K562 (cell line): ENCODE measurements around the gene AHCYL2. TPM values are rescaled to one million over a fixed set of nuclear protein-coding genes. Genes with fewer than 3 reads are reported as not detected.

Experiments
- AFF1 ChIP-seq, 2 experiments: fragments of 450-650 bp; IDR thresholded peaks; 2 replicates each; pipeline ENCODE4 v1.6.1; 2018; ENCODE audit warnings: mild to moderate bottlenecking in 2 of 2, low read depth in 1 of 2; ENCODE audit not compliant: partially characterized antibody in 2 of 2
- BACH1 ChIP-seq: fragments of 200-800 bp; sonication (Bioruptor generic); IDR thresholded peaks from 2 replicates; pipeline ENCODE4 v1.6.1; 2016; ENCODE audit warnings: missing genetic modification characterization, missing compliant biosample characterization
- BRD4 ChIP-seq: fragments of 200-600 bp; sonication (generic); IDR thresholded peaks from 2 replicates; pipeline ENCODE4 v1.6.1; 2017; ENCODE audit warnings: inconsistent platforms
- CC2D1A ChIP-seq: fragments of 450-650 bp; IDR thresholded peaks from 2 replicates; pipeline ENCODE4 v1.6.1; 2017; ENCODE audit warnings: mild to moderate bottlenecking
- COPS2 ChIP-seq: fragments of 450-650 bp; conservative IDR thresholded peaks from 2 replicates; pipeline ENCODE4 v1.6.1; 2016; ENCODE audit warnings: mild to moderate bottlenecking, moderate library complexity
- CREB3L1 ChIP-seq: fragments of 450-650 bp; IDR thresholded peaks from 2 replicates; pipeline ENCODE4 v1.6.1; 2014; ENCODE audit warnings: low read depth, mild to moderate bottlenecking, moderate library complexity, borderline replicate concordance
- DACH1 ChIP-seq: fragments of 450-650 bp; IDR thresholded peaks from 2 replicates; pipeline ENCODE4 v1.6.1; 2018; ENCODE audit not compliant: partially characterized antibody
- ETS1 ChIP-seq: conservative IDR thresholded peaks from 2 replicates; pipeline ENCODE4 v1.6.1; 2011; ENCODE audit warnings: low read depth, mild to moderate bottlenecking, low read length; ENCODE audit not compliant: control insufficient read depth
- FOXP1 ChIP-seq: sonication (generic); formaldehyde crosslinking; IDR thresholded peaks from 2 replicates; pipeline ENCODE4 v1.8.0; 2022; ENCODE audit warnings: mild to moderate bottlenecking, missing genetic modification reagents
- HOMEZ ChIP-seq: fragments of 250-450 bp; sonication (Bioruptor Pico); IDR thresholded peaks from 2 replicates; pipeline ENCODE4 v1.4.0; 2020; ENCODE audit warnings: mild to moderate bottlenecking, moderate library complexity
- MAFG ChIP-seq: fragments of 450-650 bp; conservative IDR thresholded peaks from 2 replicates; pipeline ENCODE4 v1.6.1; 2016; ENCODE audit warnings: missing genetic modification characterization, missing compliant biosample characterization
- MEF2A ChIP-seq: IDR thresholded peaks from 2 replicates; pipeline ENCODE4 v1.6.1; 2011; ENCODE audit warnings: low read depth, mild to moderate bottlenecking, low read length, moderate library complexity; ENCODE audit not compliant: control insufficient read depth
- NFIC ChIP-seq: fragments of 450-650 bp; IDR thresholded peaks from 2 replicates; pipeline ENCODE4 v1.6.1; 2017; ENCODE audit warnings: mild to moderate bottlenecking, inconsistent platforms
- PTTG1 ChIP-seq: fragments of 450-650 bp; IDR thresholded peaks from 2 replicates; pipeline ENCODE4 v1.6.1; 2016; ENCODE audit warnings: low read depth, mild to moderate bottlenecking, missing genetic modification characterization, missing compliant biosample characterization
- RB1 ChIP-seq: fragments of 450-650 bp; IDR thresholded peaks from 2 replicates; pipeline ENCODE4 v1.6.1; 2017; ENCODE audit warnings: low read depth, mild to moderate bottlenecking
- RBM34 ChIP-seq: fragments of 200-400 bp; formaldehyde crosslinking; IDR thresholded peaks from 2 replicates; pipeline ENCODE4 v1.6.1; 2018; ENCODE audit warnings: low read length, borderline replicate concordance; ENCODE audit not compliant: insufficient read depth
- SMAD4 ChIP-seq: fragments of 250-450 bp; sonication (Bioruptor Pico); conservative IDR thresholded peaks from 2 replicates; pipeline ENCODE4 v1.8.0; 2021; ENCODE audit warnings: inconsistent platforms, mild to moderate bottlenecking, moderate library complexity
- SRSF1 ChIP-seq: fragments of 200-400 bp; formaldehyde crosslinking; IDR thresholded peaks from 2 replicates; pipeline ENCODE4 v1.6.1; 2017; ENCODE audit warnings: mild to moderate bottlenecking, low read depth, low read length, moderate library complexity
- TFAM ChIP-seq: fragments of 250-450 bp; sonication (Bioruptor Pico); conservative IDR thresholded peaks from 2 replicates; pipeline ENCODE4 v1.5.0; 2021; ENCODE audit warnings: mild to moderate bottlenecking, moderate library complexity
- ZKSCAN3 ChIP-seq: fragments of 250-450 bp; sonication (Bioruptor Pico); IDR thresholded peaks from 2 replicates; pipeline ENCODE4 v1.4.0; 2020
- polyA plus RNA-seq, 8 experiments: library from polyadenylated mRNA; depleted of rRNA in 4 of 8; stranded (reverse) in 5 of 8; unstranded in 3 of 8; fragments of >200 nt; fragmentation: Nextera tagmentation in 2 of 8; fragmentation: Illumina TruSeq in 1 of 8; extraction: Ambion mirVana in 2 of 8; extraction: Trizol in 1 of 8; gene quantifications; 2 replicates each; pipeline versions ENCODE4 v1.2.1 to v1.2.3, GENCODE V29; 2011 to 2014; ENCODE audit warnings: inconsistent platforms in 1 of 8, missing spikeins in 1 of 8
- total RNA-seq, 7 experiments: library from RNA; depleted of rRNA in 6 of 7; stranded (reverse); fragments of >200 nt in 6 of 7; fragmentation: Illumina TruSeq in 2 of 7; extraction: Trizol in 2 of 7; gene quantifications; 2 replicates each; pipeline versions ENCODE4 v1.2.1 to v1.2.3, GENCODE V29; 2011 to 2021; ENCODE audit warnings: low replicate concordance in 1 of 7

AHCYL2 gene
- total and polyA plus RNA-seq, 9 of the 15 experiments (the other 6 are each of a cell fraction or from before 2014, with no cell fraction given), result 0.93 to 10.5 (median 5.2) TPM

- TF ChIP-seq RBM34 (no peak), RB1 (no peak), CC2D1A (peak; percentile 85; the same call in 1 of the 2 replicates), MAFG (tag) (peak; percentile 57; the same call in 1 of the 2 replicates), CREB3L1 (peak; percentile 87; the same call in 1 of the 2 replicates), PTTG1 (no peak), ZKSCAN3 (CRISPR knock-in tag) (no peak), MEF2A (no peak), HOMEZ (no peak), FOXP1 (no peak), SRSF1 (no peak), NFIC (peak; percentile 71), AFF1 (IDR thresholded peaks at IDR 0.05; ENCODE audit: low read depth in 1 of 2, partially characterized antibody in 2 of 2) (peak in 1 of 2 experiments; percentile 92), TFAM (CRISPR knock-in tag) (no peak), COPS2 (no peak), BACH1 (peak; percentile 78), ETS1 (no peak), BRD4 (no peak; the same call in 1 of the 2 replicates), DACH1 (peak; percentile 91), SMAD4 (CRISPR knock-in tag) (peak; percentile 87)
Measured at GRCh38 chr7:129438839-129439651, 214.2 kb downstream of the AHCYL2 start (continued).
